Skeletal muscle tissue (tissue), 4 donors: ENCODE results near the gene GYPC. TPM values are rescaled to one million over a fixed set of nuclear protein-coding genes. Genes with fewer than 3 reads are reported as not detected.

Experiments used
- H3K27ac ChIP-seq: one replicate; pipeline ENCODE4 v1.7.0; 2013; ENCODE audit warnings: mild to moderate bottlenecking, low read depth, low read length, inconsistent platforms
- H3K27me3 ChIP-seq, 3 donors: one replicate each; pipeline ENCODE4 v1.7.0; 2013; ENCODE audit warnings: low read length in 3 of 3; ENCODE audit not compliant: control insufficient read depth in 3 of 3, insufficient read depth in 3 of 3
- H3K36me3 ChIP-seq, 3 donors: one replicate each; pipeline ENCODE4 v1.7.0; 2013; ENCODE audit warnings: low read length in 3 of 3; ENCODE audit not compliant: control insufficient read depth in 3 of 3, insufficient read depth in 3 of 3
- H3K4me1 ChIP-seq, 3 donors: one replicate each; pipeline ENCODE4 v1.7.0; 2013; ENCODE audit warnings: low read length in 3 of 3, mild to moderate bottlenecking in 3 of 3; ENCODE audit not compliant: control insufficient read depth in 3 of 3, insufficient read depth in 3 of 3
- H3K4me3 ChIP-seq, 3 donors: one replicate each; pipeline ENCODE4 v1.7.0; 2013; ENCODE audit warnings: low read length in 3 of 3
- H3K9ac ChIP-seq, 3 donors: one replicate each; pipeline ENCODE4 v1.7.0; 2013; ENCODE audit warnings: low read length in 3 of 3, mild to moderate bottlenecking in 3 of 3, moderate library complexity in 2 of 3, low read depth in 1 of 3
- H3K9me3 ChIP-seq, 3 donors: one replicate each; pipeline ENCODE4 v1.7.0; 2013; ENCODE audit warnings: low read length in 3 of 3; ENCODE audit not compliant: control insufficient read depth in 3 of 3
- total RNA-seq: library from RNA; depleted of rRNA; stranded (reverse); fragments of >200 nt; gene quantifications from one replicate; pipeline ENCODE4 v1.2.3, GENCODE V29; 2014
- donor health status: Osteomylitis.

GYPC gene
- total RNA-seq, 1 donor from 2014 or later: 238 TPM

- no peak overlapping the region for H3K27ac ChIP-seq
- peaks cover 0 to 2% (median 2%) of the 10 kb centered on the region in 3 donors for H3K9me3 ChIP-seq
- no peak overlapping the region for H3K9ac ChIP-seq
- H3K27me3 ChIP-seq: no peaks in the 10 kb centered on the region
- H3K4me1 ChIP-seq: peaks cover 15 to 37% (median 29%) of the 10 kb centered on the region in 3 donors
- peaks cover 7 to 22% (median 15%) of the 10 kb centered on the region in 3 donors for H3K36me3 ChIP-seq
- no peak overlapping the region for H3K4me3 ChIP-seq
Measured at GRCh38 chr2:126676221-126677175, 20.5 kb downstream of the GYPC start.

GRCh38 chr2:126677176-126677538 lies 21.2 kb downstream of the GYPC start:
- peaks cover 7 to 23% (median 15%) of the 10 kb centered on the region in 3 donors for H3K36me3 ChIP-seq
- H3K4me3 ChIP-seq: no peak overlapping the region
- no peaks in the 10 kb centered on the region for H3K27me3 ChIP-seq
- peaks cover 0 to 2% (median 2%) of the 10 kb centered on the region in 3 donors for H3K9me3 ChIP-seq
- peaks cover 17 to 34% (median 24%) of the 10 kb centered on the region in 3 donors for H3K4me1 ChIP-seq
- no peak overlapping the region for H3K9ac ChIP-seq
- no peak overlapping the region for H3K27ac ChIP-seq

GRCh38 chr2:126678269-126679065 lies 22.5 kb downstream of the GYPC start:
- H3K4me1 ChIP-seq: peaks cover 8 to 21% (median 11%) of the 10 kb centered on the region in 3 donors
- H3K27me3 ChIP-seq: no peaks in the 10 kb centered on the region
- H3K9ac ChIP-seq: peak overlapping the region in 1 of 3 donors; percentile 16
- H3K36me3 ChIP-seq: peaks cover 7 to 19% (median 19%) of the 10 kb centered on the region in 3 donors
- H3K27ac ChIP-seq: no peak overlapping the region
- H3K9me3 ChIP-seq: peaks cover 0 to 2% (median 2%) of the 10 kb centered on the region in 3 donors
- no peak overlapping the region for H3K4me3 ChIP-seq

GRCh38 chr2:126679094-126679713 lies 23.2 kb downstream of the GYPC start:
- Histone ChIP-seq H3K36me3 (peaks cover 9 to 25% (median 24%) of the 10 kb centered on the region in 3 donors), H3K9me3 (peaks cover 0 to 2% (median 2%) of the 10 kb centered on the region in 3 donors), H3K4me3 (no peak overlapping the region), H3K4me1 (peaks cover 5 to 17% (median 6%) of the 10 kb centered on the region in 3 donors), H3K9ac (no peak overlapping the region), H3K27me3 (no peaks in the 10 kb centered on the region), H3K27ac (no peak overlapping the region)

GRCh38 chr2:126681505-126681904 lies 25.5 kb downstream of the GYPC start:
- Histone ChIP-seq H3K4me3 (no peak overlapping the region), H3K4me1 (peaks cover 5 to 17% (median 6%) of the 10 kb centered on the region in 3 donors), H3K27ac (no peak overlapping the region), H3K27me3 (no peaks in the 10 kb centered on the region), H3K9me3 (no peaks in the 10 kb centered on the region), H3K9ac (no peak overlapping the region), H3K36me3 (peaks cover 9 to 31% (median 20%) of the 10 kb centered on the region in 3 donors)

- Histone ChIP-seq H3K9ac (no peak overlapping the region), H3K4me1 (peaks cover 7 to 23% (median 14%) of the 10 kb centered on the region in 3 donors), H3K9me3 (peaks cover 0 to 2% (median 0%) of the 10 kb centered on the region in 3 donors), H3K36me3 (peaks cover 7 to 24% (median 22%) of the 10 kb centered on the region in 3 donors), H3K4me3 (no peak overlapping the region), H3K27ac (no peak overlapping the region), H3K27me3 (no peaks in the 10 kb centered on the region)
Measured at GRCh38 chr2:126685629-126686028, 29.7 kb downstream of the GYPC start.

- no peak overlapping the region for H3K27ac ChIP-seq
- H3K4me1 ChIP-seq: peaks cover 7 to 23% (median 14%) of the 10 kb centered on the region in 3 donors
- H3K9me3 ChIP-seq: peaks cover 0 to 2% (median 0%) of the 10 kb centered on the region in 3 donors
- H3K36me3 ChIP-seq: peaks cover 9 to 26% (median 25%) of the 10 kb centered on the region in 3 donors
- H3K9ac ChIP-seq: no peak overlapping the region
- H3K27me3 ChIP-seq: no peaks in the 10 kb centered on the region
- H3K4me3 ChIP-seq: no peak overlapping the region
Measured at GRCh38 chr2:126686286-126686685, 30.3 kb downstream of the GYPC start.

- no peak overlapping the region for H3K4me3 ChIP-seq
- H3K4me1 ChIP-seq: peaks cover 9 to 23% (median 12%) of the 10 kb centered on the region in 3 donors
- no peak overlapping the region for H3K27ac ChIP-seq
- no peaks in the 10 kb centered on the region for H3K27me3 ChIP-seq
- peaks cover 0 to 2% (median 0%) of the 10 kb centered on the region in 3 donors for H3K9me3 ChIP-seq
- H3K9ac ChIP-seq: no peak overlapping the region
- peaks cover 10 to 29% (median 26%) of the 10 kb centered on the region in 3 donors for H3K36me3 ChIP-seq
Measured at GRCh38 chr2:126686841-126687485, 31.0 kb downstream of the GYPC start.

- H3K27me3 ChIP-seq: no peaks in the 10 kb centered on the region
- peak overlapping the region; percentile 31 for H3K27ac ChIP-seq
- no peak overlapping the region for H3K9ac ChIP-seq
- peaks cover 0 to 2% (median 0%) of the 10 kb centered on the region in 3 donors for H3K9me3 ChIP-seq
- H3K4me1 ChIP-seq: peaks cover 12 to 21% (median 16%) of the 10 kb centered on the region in 3 donors
- no peak overlapping the region for H3K4me3 ChIP-seq
- peaks cover 10 to 27% (median 26%) of the 10 kb centered on the region in 3 donors for H3K36me3 ChIP-seq
Measured at GRCh38 chr2:126687503-126687902, 31.5 kb downstream of the GYPC start.
